ENCODE measurements around the gene IL23R.

DNA sequence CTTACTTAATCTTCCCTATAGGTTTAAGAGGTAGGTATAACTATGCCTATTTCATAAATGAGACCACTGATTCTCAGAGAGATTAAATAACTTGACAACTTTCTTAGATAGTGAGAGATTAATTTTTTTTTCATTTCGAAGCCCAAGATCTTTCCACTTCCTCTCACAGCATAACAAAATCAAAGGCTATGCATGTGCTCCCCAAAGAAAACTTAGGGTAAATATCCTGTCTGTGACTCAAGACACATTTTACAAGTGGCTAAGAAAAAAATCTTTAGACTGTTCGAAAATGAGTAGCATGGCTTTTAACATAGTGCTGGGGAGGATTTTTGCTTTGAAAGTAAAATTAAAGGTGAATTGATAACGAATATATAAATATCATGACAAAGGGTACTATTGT, 23.3 kb upstream of the IL23R start:
- TF ChIP-seq, protein P1, sequence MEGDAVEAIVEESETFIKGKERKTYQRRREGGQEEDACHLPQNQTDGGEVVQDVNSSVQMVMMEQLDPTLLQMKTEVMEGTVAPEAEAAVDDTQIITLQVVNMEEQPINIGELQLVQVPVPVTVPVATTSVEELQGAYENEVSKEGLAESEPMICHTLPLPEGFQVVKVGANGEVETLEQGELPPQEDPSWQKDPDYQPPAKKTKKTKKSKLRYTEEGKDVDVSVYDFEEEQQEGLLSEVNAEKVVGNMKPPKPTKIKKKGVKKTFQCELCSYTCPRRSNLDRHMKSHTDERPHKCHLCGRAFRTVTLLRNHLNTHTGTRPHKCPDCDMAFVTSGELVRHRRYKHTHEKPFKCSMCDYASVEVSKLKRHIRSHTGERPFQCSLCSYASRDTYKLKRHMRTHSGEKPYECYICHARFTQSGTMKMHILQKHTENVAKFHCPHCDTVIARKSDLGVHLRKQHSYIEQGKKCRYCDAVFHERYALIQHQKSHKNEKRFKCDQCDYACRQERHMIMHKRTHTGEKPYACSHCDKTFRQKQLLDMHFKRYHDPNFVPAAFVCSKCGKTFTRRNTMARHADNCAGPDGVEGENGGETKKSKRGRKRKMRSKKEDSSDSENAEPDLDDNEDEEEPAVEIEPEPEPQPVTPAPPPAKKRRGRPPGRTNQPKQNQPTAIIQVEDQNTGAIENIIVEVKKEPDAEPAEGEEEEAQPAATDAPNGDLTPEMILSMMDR (IDR thresholded peaks at IDR 0.05), result no peak
- no peak for TF ChIP-seq EP300 (IDR thresholded peaks at IDR 0.05; ENCODE audit: borderline replicate concordance in 1 of 2, low read depth in 1 of 2, low read length in 1 of 2)
- TF ChIP-seq, protein P2, sequence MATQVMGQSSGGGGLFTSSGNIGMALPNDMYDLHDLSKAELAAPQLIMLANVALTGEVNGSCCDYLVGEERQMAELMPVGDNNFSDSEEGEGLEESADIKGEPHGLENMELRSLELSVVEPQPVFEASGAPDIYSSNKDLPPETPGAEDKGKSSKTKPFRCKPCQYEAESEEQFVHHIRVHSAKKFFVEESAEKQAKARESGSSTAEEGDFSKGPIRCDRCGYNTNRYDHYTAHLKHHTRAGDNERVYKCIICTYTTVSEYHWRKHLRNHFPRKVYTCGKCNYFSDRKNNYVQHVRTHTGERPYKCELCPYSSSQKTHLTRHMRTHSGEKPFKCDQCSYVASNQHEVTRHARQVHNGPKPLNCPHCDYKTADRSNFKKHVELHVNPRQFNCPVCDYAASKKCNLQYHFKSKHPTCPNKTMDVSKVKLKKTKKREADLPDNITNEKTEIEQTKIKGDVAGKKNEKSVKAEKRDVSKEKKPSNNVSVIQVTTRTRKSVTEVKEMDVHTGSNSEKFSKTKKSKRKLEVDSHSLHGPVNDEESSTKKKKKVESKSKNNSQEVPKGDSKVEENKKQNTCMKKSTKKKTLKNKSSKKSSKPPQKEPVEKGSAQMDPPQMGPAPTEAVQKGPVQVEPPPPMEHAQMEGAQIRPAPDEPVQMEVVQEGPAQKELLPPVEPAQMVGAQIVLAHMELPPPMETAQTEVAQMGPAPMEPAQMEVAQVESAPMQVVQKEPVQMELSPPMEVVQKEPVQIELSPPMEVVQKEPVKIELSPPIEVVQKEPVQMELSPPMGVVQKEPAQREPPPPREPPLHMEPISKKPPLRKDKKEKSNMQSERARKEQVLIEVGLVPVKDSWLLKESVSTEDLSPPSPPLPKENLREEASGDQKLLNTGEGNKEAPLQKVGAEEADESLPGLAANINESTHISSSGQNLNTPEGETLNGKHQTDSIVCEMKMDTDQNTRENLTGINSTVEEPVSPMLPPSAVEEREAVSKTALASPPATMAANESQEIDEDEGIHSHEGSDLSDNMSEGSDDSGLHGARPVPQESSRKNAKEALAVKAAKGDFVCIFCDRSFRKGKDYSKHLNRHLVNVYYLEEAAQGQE (IDR thresholded peaks at IDR 0.05; ENCODE audit: low read depth, low read length), result no peak
- no peak for TF ChIP-seq NFIC (IDR thresholded peaks at IDR 0.05; ENCODE audit: borderline replicate concordance)
- TF ChIP-seq RAD21 (IDR thresholded peaks at IDR 0.05; ENCODE audit: low read length), result no peak
- TF ChIP-seq, protein P3, sequence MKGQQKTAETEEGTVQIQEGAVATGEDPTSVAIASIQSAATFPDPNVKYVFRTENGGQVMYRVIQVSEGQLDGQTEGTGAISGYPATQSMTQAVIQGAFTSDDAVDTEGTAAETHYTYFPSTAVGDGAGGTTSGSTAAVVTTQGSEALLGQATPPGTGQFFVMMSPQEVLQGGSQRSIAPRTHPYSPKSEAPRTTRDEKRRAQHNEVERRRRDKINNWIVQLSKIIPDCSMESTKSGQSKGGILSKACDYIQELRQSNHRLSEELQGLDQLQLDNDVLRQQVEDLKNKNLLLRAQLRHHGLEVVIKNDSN (IDR thresholded peaks at IDR 0.05; ENCODE audit: borderline replicate concordance, low read depth), result no peak
- no peak for TF ChIP-seq TEAD4 (IDR thresholded peaks at IDR 0.05; ENCODE audit: borderline replicate concordance, insufficient read depth)
- TF ChIP-seq TAF1 (IDR thresholded peaks at IDR 0.05; ENCODE audit: borderline replicate concordance, low read depth, low read length), result no peak
- TF ChIP-seq YY1 (IDR thresholded peaks at IDR 0.05; ENCODE audit: low read depth), result no peak
- no peak for TF ChIP-seq POLR2AphosphoS5 (IDR thresholded peaks at IDR 0.05; ENCODE audit: low read depth, low read length)
- TF ChIP-seq SMC3 (IDR thresholded peaks at IDR 0.05; ENCODE audit: low read depth, low read length), result no peak

Measured in SK-N-SH (cell line).